Liver (tissue), 9 donors: ENCODE results near the gene CFL1. TPM values are rescaled to one million over a fixed set of nuclear protein-coding genes. Genes with fewer than 3 reads are reported as not detected.

Source experiments
- DNase-seq: peaks from one replicate; pipeline ENCODE4 v3.0.0-alpha.2; 2017; ENCODE audit warnings: low spot score
- H3K27ac ChIP-seq, 2 donors: one replicate each; pipeline ENCODE4 v1.7.0; 2013; ENCODE audit warnings: inconsistent platforms in 2 of 2, low read length in 2 of 2, control low read depth in 1 of 2, low read depth in 1 of 2, mild to moderate bottlenecking in 1 of 2
- H3K27me3 ChIP-seq, 4 donors: one replicate each; pipeline versions ENCODE4 v1.6.1 to v1.7.0; 2013; ENCODE audit warnings: low read length in 3 of 4, inconsistent platforms in 1 of 4, mild to moderate bottlenecking in 1 of 4, moderate library complexity in 1 of 4; ENCODE audit not compliant: control insufficient read depth in 4 of 4, insufficient read depth in 4 of 4
- H3K36me3 ChIP-seq, 4 donors: one replicate each; pipeline versions ENCODE4 v1.6.1 to v1.7.0; 2013; ENCODE audit warnings: low read length in 3 of 4, mild to moderate bottlenecking in 3 of 4, low read depth in 1 of 4, moderate library complexity in 1 of 4; ENCODE audit not compliant: control insufficient read depth in 4 of 4, insufficient read depth in 3 of 4
- H3K4me1 ChIP-seq, 4 donors: one replicate each; pipeline versions ENCODE4 v1.6.1 to v1.7.0; 2013; ENCODE audit warnings: low read length in 3 of 4, mild to moderate bottlenecking in 3 of 4, moderate library complexity in 1 of 4; ENCODE audit not compliant: control insufficient read depth in 4 of 4, insufficient read depth in 4 of 4
- H3K4me3 ChIP-seq, 3 donors: one replicate each; pipeline versions ENCODE4 v1.6.1 to v1.7.0; 2013; ENCODE audit warnings: low read length in 3 of 3, control low read depth in 1 of 3, low read depth in 1 of 3, mild to moderate bottlenecking in 1 of 3
- H3K9ac ChIP-seq, 2 donors: one replicate each; pipeline ENCODE4 v1.7.0; 2013; ENCODE audit warnings: low read length in 2 of 2, mild to moderate bottlenecking in 2 of 2, moderate library complexity in 2 of 2, control low read depth in 1 of 2, low read depth in 1 of 2
- H3K9me3 ChIP-seq, 4 donors: one replicate each; pipeline versions ENCODE4 v1.6.1 to v1.7.0; 2013; ENCODE audit warnings: low read length in 3 of 4; ENCODE audit not compliant: control insufficient read depth in 4 of 4
- CTCF ChIP-seq: fragments of 150-350 bp; IDR thresholded peaks from 2 replicates; pipeline ENCODE4 v1.5.1; 2017; ENCODE audit warnings: improper control_type of control experiment, low read depth, low read length; ENCODE audit not compliant: missing input control
- FOXA1 ChIP-seq: IDR thresholded peaks from 2 replicates; pipeline ENCODE4 v1.6.1; 2016; ENCODE audit warnings: antibody characterized with exemption
- GABPA ChIP-seq, 2 donors: IDR thresholded peaks in 1 of 2; conservative IDR thresholded peaks in 1 of 2; 2 replicates each; pipeline ENCODE4 v1.6.1; 2016; ENCODE audit warnings: antibody characterized with exemption in 2 of 2, mild to moderate bottlenecking in 1 of 2, moderate library complexity in 1 of 2
- HNF4A ChIP-seq, 2 donors: conservative IDR thresholded peaks; 2 replicates each; pipeline ENCODE4 v1.6.1; 2016; ENCODE audit warnings: antibody characterized with exemption in 2 of 2, mild to moderate bottlenecking in 2 of 2
- JUND ChIP-seq, 2 donors: IDR thresholded peaks; 2 replicates each; pipeline ENCODE4 v1.6.1; 2016; ENCODE audit warnings: antibody characterized with exemption in 2 of 2
- MAX ChIP-seq: IDR thresholded peaks from 2 replicates; pipeline ENCODE4 v1.6.1; 2016; ENCODE audit warnings: antibody characterized with exemption
- NR2F2 ChIP-seq: IDR thresholded peaks from 2 replicates; pipeline ENCODE4 v1.6.1; 2016; ENCODE audit warnings: antibody characterized with exemption
- RAD21 ChIP-seq, 2 donors: IDR thresholded peaks; 2 replicates each; pipeline ENCODE4 v1.6.1; 2016; ENCODE audit warnings: antibody characterized with exemption in 2 of 2, mild to moderate bottlenecking in 2 of 2
- RXRA ChIP-seq, 2 donors: IDR thresholded peaks; 2 replicates each; pipeline ENCODE4 v1.6.1; 2017 to 2018; ENCODE audit warnings: antibody characterized with exemption in 2 of 2, mild to moderate bottlenecking in 1 of 2
- SP1 ChIP-seq: IDR thresholded peaks from 2 replicates; pipeline ENCODE4 v1.6.1; 2018; ENCODE audit warnings: antibody characterized with exemption, mild to moderate bottlenecking
- TAF1 ChIP-seq: conservative IDR thresholded peaks from 2 replicates; pipeline ENCODE4 v1.6.1; 2016; ENCODE audit warnings: antibody characterized with exemption, mild to moderate bottlenecking
- YY1 ChIP-seq: IDR thresholded peaks from 2 replicates; pipeline ENCODE4 v1.6.1; 2016; ENCODE audit warnings: antibody characterized with exemption, mild to moderate bottlenecking
- ZBTB33 ChIP-seq: IDR thresholded peaks from 2 replicates; pipeline ENCODE4 v1.6.1; 2016; ENCODE audit warnings: antibody characterized with exemption
- WGBS: extraction: QIAGEN DNeasy Blood & Tissue Kit; methylation state at CpG from one replicate; pipeline ENCODE4 v1.1.7; 2013; 5-methylcytosine and 5-hydroxymethylcytosine counted together
- polyA plus RNA-seq, 2 donors: library from polyadenylated mRNA; stranded (reverse) in 1 of 2; unstranded in 1 of 2; fragments of 200-250 nt in 1 of 2; fragments of >200 nt in 1 of 2; fragmentation: Nextera tagmentation in 1 of 2; extraction: Ambion mirVana in 1 of 2; gene quantifications; one replicate each; pipeline versions ENCODE4 v1.2.1 to v1.2.3, GENCODE V29; 2013 to 2015
- total RNA-seq, 2 donors: library from RNA; depleted of rRNA; stranded (reverse); fragments of >200 nt; gene quantifications; one replicate each; pipeline ENCODE4 v1.2.3, GENCODE V29; 2014
- donor health status: healthy.
- donor health status: healthy.
- donor health status: healthy.
- donor health status: healthy.
- donor health status: healthy.

The CFL1 gene
- total and polyA plus RNA-seq, 4 donors, result 184 to 498 (median 282) TPM

GRCh38 chr11:65854161-65854592 lies 3.8 kb downstream of the CFL1 start:
- no peak overlapping the region for H3K27ac ChIP-seq

GRCh38 chr11:65853246-65853979 lies 4.6 kb downstream of the CFL1 start:
- DNase-seq, result no peak
- H3K36me3 ChIP-seq, result peaks cover 13 to 39% (median 20%) of the 10 kb centered on the region in 4 donors
- peaks cover 0 to 7% (median 2%) of the 10 kb centered on the region in 4 donors for H3K9me3 ChIP-seq
- H3K9ac ChIP-seq, result no peak overlapping the region
- H3K4me1 ChIP-seq, result peaks cover 2 to 21% (median 11%) of the 10 kb centered on the region in 4 donors
- no peak overlapping the region for H3K4me3 ChIP-seq
- 87% methylated on average over 6 of the region's 6 CpGs for WGBS
- H3K27ac ChIP-seq, result no peak overlapping the region
- no peaks in the 10 kb centered on the region for H3K27me3 ChIP-seq
- TF ChIP-seq NR2F2, result no peak
- no peak for TF ChIP-seq CTCF
- TF ChIP-seq TAF1, result no peak
- no peak for TF ChIP-seq RAD21 (IDR thresholded peaks at IDR 0.05)
- no peak for TF ChIP-seq RXRA (IDR thresholded peaks at IDR 0.05)

More at GRCh38 chr11:65854161-65854592, 3.8 kb downstream of the CFL1 start:
- H3K9me3 ChIP-seq, result peaks cover 0 to 7% (median 2%) of the 10 kb centered on the region in 4 donors
- no peak for DNase-seq
- 75% methylated on average over 4 of the region's 4 CpGs for WGBS
- no peak overlapping the region for H3K4me3 ChIP-seq
- TF ChIP-seq NR2F2, result no peak
- TF ChIP-seq MAX, result no peak
- TF ChIP-seq GABPA (IDR thresholded peaks at IDR 0.05 in 1 of 2, conservative IDR thresholded peaks at IDR 0.05 in 1 of 2), result no peak
- TF ChIP-seq FOXA1, result no peak
- no peak for TF ChIP-seq ZBTB33
- TF ChIP-seq TAF1, result no peak
- TF ChIP-seq YY1, result no peak
- peaks cover 2 to 28% (median 17%) of the 10 kb centered on the region in 4 donors for H3K4me1 ChIP-seq
- peaks cover 13 to 39% (median 20%) of the 10 kb centered on the region in 4 donors for H3K36me3 ChIP-seq
- no peaks in the 10 kb centered on the region for H3K27me3 ChIP-seq
- no peak overlapping the region for H3K9ac ChIP-seq

GRCh38 chr11:65852508-65853245 lies 5.3 kb downstream of the CFL1 start:
- Histone ChIP-seq H3K27ac (no peak overlapping the region), H3K4me3 (no peak overlapping the region), H3K27me3 (no peaks in the 10 kb centered on the region), H3K9me3 (peaks cover 0 to 7% (median 2%) of the 10 kb centered on the region in 4 donors), H3K9ac (no peak overlapping the region), H3K36me3 (peaks cover 13 to 39% (median 20%) of the 10 kb centered on the region in 4 donors), H3K4me1 (peaks cover 2 to 19% (median 10%) of the 10 kb centered on the region in 4 donors)
- WGBS, result 93% methylated on average over 33 of the region's 33 CpGs
- no peak for DNase-seq
- TF ChIP-seq NR2F2 (no peak), RAD21 (IDR thresholded peaks at IDR 0.05) (no peak), HNF4A (conservative IDR thresholded peaks at IDR 0.05) (no peak), TAF1 (no peak), ZBTB33 (no peak), CTCF (no peak), MAX (no peak), SP1 (no peak), GABPA (IDR thresholded peaks at IDR 0.05 in 1 of 2, conservative IDR thresholded peaks at IDR 0.05 in 1 of 2) (no peak), JUND (IDR thresholded peaks at IDR 0.05) (no peak)
